A549 treated with AZD9567 at 1 μM for 4 hours (cell line): ENCODE measurements around the gene CHD2. TPM values are rescaled to one million over a fixed set of nuclear protein-coding genes. Genes with fewer than 3 reads are reported as not detected.

Experiments
- total RNA-seq: library from RNA; stranded (reverse); fragments of 200-300 nt; extraction: Qiagen RNA extraction; gene quantifications from 5 replicates; pipeline ENCODE4 v1.2.3, GENCODE V29; 2022; ENCODE audit not compliant: insufficient read depth

CHD2 gene
- 23.7 to 30.8 TPM (median 27.7 TPM) in 5 replicates for total RNA-seq

GRCh38 chr15:92899948-92900730, at the start of gene CHD2:
CHD2 (plus strand) TSS chr15:92900324; CDS start chr15:92901238, 914 bp downstream.

Other genes with a start within 250 kb of the CHD2 start
- gene FAM174B, start 244.5 kb upstream of the CHD2 start, total RNA-seq = 4.4 to 10.6 TPM (median 7.6 TPM) in 5 replicates
- gene RGMA, start 188.9 kb downstream of the CHD2 start, total RNA-seq = 0.09 to 0.31 TPM (median 0.17 TPM) in 4 of 5 replicates, not detected in the other